ENCODE results near the gene TCF7L1. TPM values are rescaled to one million over a fixed set of nuclear protein-coding genes. Genes with fewer than 3 reads are reported as not detected.

TCF7L1 gene
- total RNA-seq, 1 donor from 2014 or later, result 83.8 TPM

- Mint-ChIP-seq H3K4me1 (ENCODE audit: unreplicated experiment) (no peaks in the 10 kb centered on the region), H3K9me3 (ENCODE audit: unreplicated experiment) (no peaks in the 10 kb centered on the region), H3K4me3 (ENCODE audit: unreplicated experiment) (no peak overlapping the region), H3K27me3 (ENCODE audit: unreplicated experiment) (peaks cover 1% of the 10 kb centered on the region), H3K27ac (ENCODE audit: unreplicated experiment) (no peak overlapping the region), H3K36me3 (ENCODE audit: low read depth, unreplicated experiment) (peaks cover 36% of the 10 kb centered on the region)
- no peak for TF ChIP-seq CTCF (IDR thresholded peaks at IDR 0.05; ENCODE audit: unreplicated experiment)
- DNase-seq (ENCODE audit: low spot score), result no peak
Observed at GRCh38 chr2:85347599-85347998, 214.4 kb downstream of the TCF7L1 start.

- Mint-ChIP-seq H3K4me3 (ENCODE audit: unreplicated experiment) (peak overlapping the region; percentile 100), H3K36me3 (ENCODE audit: low read depth, unreplicated experiment) (peaks cover 22% of the 10 kb centered on the region), H3K27ac (ENCODE audit: unreplicated experiment) (no peak overlapping the region), H3K27me3 (ENCODE audit: unreplicated experiment) (peaks cover 8% of the 10 kb centered on the region), H3K4me1 (ENCODE audit: unreplicated experiment) (peaks cover 20% of the 10 kb centered on the region), H3K9me3 (ENCODE audit: unreplicated experiment) (no peaks in the 10 kb centered on the region)
- TF ChIP-seq CTCF (IDR thresholded peaks at IDR 0.05; ENCODE audit: unreplicated experiment), result no peak
- DNase-seq (ENCODE audit: low spot score), result no peak
Observed at GRCh38 chr2:85353876-85354285, 220.7 kb downstream of the TCF7L1 start.

GRCh38 chr2:85354286-85355072 lies 221.3 kb downstream of the TCF7L1 start, which contains the start of the genes ELMOD3 and RETSAT:
ELMOD3 (plus strand) TSS chr2:85354769; CDS start chr2:85357199, 2,430 bp downstream.
RETSAT (minus strand) TSS chr2:85354528; CDS start chr2:85354507, 21 bp downstream.
- Mint-ChIP-seq H3K27ac (ENCODE audit: unreplicated experiment) (peak within 1 kb of the TSS; percentile 94), H3K27me3 (ENCODE audit: unreplicated experiment) (peaks cover 8% of the 10 kb centered on the region), H3K4me1 (ENCODE audit: unreplicated experiment) (peaks cover 20% of the 10 kb centered on the region), H3K4me3 (ENCODE audit: unreplicated experiment) (peak within 1 kb of the TSS; percentile 100), H3K36me3 (ENCODE audit: low read depth, unreplicated experiment) (peaks cover 19% of the 10 kb centered on the region), H3K9me3 (ENCODE audit: unreplicated experiment) (no peaks in the 10 kb centered on the region)
- peak; percentile 95 for DNase-seq (ENCODE audit: low spot score)
- no peak for TF ChIP-seq CTCF (IDR thresholded peaks at IDR 0.05; ENCODE audit: unreplicated experiment)

- Mint-ChIP-seq H3K4me1 (ENCODE audit: unreplicated experiment) (peaks cover 20% of the 10 kb centered on the region), H3K9me3 (ENCODE audit: unreplicated experiment) (no peaks in the 10 kb centered on the region), H3K36me3 (ENCODE audit: low read depth, unreplicated experiment) (peaks cover 14% of the 10 kb centered on the region), H3K27me3 (ENCODE audit: unreplicated experiment) (peaks cover 8% of the 10 kb centered on the region), H3K27ac (ENCODE audit: unreplicated experiment) (peak overlapping the region; percentile 94), H3K4me3 (ENCODE audit: unreplicated experiment) (peak overlapping the region; percentile 100)
- no peak for TF ChIP-seq CTCF (IDR thresholded peaks at IDR 0.05; ENCODE audit: unreplicated experiment)
- no peak for DNase-seq (ENCODE audit: low spot score)
Observed at GRCh38 chr2:85355073-85355410, 221.8 kb downstream of the TCF7L1 start.

GRCh38 chr2:85355521-85355920 lies 222.3 kb downstream of the TCF7L1 start:
- peaks cover 20% of the 10 kb centered on the region for H3K4me1 Mint-ChIP-seq (ENCODE audit: unreplicated experiment)
- H3K9me3 Mint-ChIP-seq (ENCODE audit: unreplicated experiment), result no peaks in the 10 kb centered on the region
- peak overlapping the region; percentile 100 for H3K4me3 Mint-ChIP-seq (ENCODE audit: unreplicated experiment)
- peaks cover 8% of the 10 kb centered on the region for H3K27me3 Mint-ChIP-seq (ENCODE audit: unreplicated experiment)
- no peak for TF ChIP-seq CTCF (IDR thresholded peaks at IDR 0.05; ENCODE audit: unreplicated experiment)
- DNase-seq (ENCODE audit: low spot score), result no peak
- peaks cover 10% of the 10 kb centered on the region for H3K36me3 Mint-ChIP-seq (ENCODE audit: low read depth, unreplicated experiment)
- peak overlapping the region; percentile 45 for H3K27ac Mint-ChIP-seq (ENCODE audit: unreplicated experiment)

Measured in endothelial cell (in vitro differentiated cells).